ENCODE measurements around the gene TNNC2.

Gene TNNC2

DNA sequence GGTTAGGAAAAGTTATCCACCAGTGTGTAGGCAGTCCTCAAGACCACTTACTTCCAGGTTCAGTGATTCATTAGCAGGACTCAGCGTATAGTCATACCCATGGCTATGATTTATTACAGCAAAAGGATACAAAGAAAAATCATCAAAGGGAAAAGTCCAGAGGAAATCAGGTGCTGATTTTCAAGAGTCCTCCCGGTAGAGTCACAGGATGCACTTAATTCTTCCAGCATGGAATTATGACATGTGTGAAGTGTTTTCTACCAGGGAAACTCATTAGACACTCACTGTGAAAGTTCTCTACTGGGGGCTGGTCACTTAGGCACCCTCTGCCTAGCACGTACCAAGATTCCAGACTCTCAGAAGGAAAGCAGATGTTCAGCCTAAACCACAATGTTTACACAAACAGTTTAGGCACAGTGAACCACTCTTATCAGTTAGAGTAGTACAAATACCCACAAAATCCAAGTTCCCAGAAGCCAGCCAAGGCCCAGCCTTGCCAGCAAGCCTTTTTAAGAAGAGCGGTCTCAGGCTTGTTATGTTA lies 45.7 kb downstream of the TNNC2 start:
- no peak for DNase-seq (ENCODE audit: low spot score)

DNA sequence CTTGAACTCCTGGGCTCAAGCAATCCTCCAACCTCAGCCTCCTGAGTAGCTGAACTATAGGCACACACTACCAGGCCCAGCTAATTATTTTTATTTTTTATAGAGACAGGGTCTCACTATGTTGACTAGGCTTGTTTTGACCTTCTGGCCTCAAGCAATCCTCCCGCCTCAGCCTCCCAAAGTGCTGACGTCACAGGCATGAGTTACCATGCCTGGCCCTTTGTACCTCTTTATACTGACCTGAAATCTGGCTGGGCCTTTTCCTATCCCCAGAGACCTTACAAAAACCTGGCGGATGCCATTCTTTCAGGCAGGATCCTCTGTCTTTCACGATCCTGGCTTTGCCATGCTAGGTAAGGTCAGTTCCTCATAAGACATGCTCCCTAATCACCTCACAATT lies 47.0 kb downstream of the TNNC2 start:
- DNase-seq (ENCODE audit: low spot score) = no peak

DNA sequence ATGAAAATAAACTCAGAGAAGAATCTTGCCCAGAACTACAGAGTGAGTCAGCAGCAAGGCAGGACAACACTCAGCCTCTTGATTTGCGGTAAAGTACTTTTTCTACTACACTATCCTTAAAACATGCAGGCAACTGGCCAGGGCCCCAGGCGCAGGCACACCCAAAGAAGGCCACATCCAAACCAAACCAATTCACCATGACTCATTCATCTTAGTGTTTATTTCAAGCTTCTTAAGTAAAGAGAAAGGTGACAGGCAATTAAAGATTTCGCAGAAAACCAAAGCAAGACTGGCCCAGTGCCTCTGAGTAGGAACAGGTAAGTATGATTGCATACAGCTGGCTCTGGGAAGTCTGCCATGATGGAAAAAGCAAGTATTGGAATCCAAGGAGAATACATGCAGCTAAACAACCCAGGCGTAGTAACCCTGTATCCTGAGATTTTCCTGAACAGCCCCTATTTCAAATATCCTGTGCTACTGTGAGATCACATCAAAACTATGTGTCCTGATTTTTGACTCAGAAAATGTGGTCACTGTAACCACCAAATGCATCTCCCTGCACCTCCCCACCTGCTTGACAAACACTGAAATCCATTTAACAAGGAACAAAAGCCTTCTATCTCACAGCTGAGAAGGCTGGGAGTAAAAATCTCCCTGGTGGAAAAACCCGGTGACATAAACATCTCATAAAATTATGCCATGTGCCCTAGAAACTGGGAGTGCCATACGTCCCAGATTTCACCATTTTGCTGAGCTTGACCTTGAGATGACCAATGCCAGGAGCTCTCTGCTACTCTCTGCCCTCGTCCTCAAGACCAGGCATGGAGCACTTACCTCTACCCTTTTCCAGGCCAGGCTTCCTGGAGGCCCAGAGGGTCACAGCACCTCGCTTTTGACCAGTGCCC lies 47.8 kb downstream of the TNNC2 start:
- no peak for DNase-seq (ENCODE audit: low spot score)

DNA sequence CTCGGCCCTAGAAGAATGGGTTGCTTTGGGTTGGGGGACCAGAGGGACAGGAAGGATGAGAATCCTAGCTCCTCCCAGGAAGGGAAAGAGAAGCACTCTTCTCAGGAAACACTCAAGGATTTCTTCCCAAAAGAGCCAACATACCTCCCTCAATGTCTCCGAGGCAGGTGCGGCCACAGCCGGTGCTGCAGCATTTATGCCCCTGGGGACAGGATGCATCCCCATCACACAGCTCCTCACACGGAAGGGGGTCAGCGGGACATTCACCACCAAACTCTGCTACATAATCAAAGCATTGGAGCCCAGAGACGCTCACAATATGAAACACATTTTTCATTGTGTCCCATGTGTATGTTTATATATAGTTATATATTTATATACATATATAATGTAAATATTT lies 50.2 kb downstream of the TNNC2 start:
- no peak for DNase-seq (ENCODE audit: low spot score)

DNA sequence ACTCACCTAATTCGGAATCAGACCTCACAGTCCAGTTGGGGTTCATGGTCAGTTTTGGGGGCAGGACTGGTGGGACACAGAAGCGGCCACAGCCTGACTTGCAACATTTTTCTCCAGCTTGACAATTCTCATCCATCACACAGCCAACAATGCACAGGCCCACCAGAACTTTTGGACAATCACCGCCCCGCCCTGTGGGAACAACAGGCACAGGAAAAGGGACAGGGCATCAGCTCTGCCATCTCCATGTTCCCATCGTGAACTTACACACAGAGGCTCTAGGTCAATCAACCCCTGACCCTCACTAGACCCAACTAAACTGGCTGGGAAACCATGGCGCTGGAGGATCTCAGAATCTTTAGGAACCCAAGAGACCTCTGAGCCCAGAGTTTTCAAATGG lies 51.7 kb downstream of the TNNC2 start:
- no peak for DNase-seq (ENCODE audit: low spot score)

DNA sequence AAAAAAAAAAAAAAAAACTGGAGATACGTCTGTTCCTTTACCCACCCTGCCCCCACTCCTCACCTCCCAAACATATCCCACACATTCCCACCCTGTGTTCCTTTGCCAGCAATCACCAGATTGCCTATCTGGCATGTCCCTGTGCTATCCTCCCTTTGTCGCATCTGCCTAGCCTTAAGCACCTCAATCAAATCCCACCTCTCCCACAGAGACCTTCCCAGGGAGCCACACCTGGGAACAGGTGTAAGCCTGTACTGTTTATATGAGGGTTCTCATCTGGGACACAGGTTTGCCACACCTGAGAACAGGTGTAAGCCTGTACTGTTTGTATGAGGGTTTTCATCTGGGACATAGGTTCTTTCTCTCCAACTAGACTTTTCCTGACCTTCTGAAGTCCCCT lies 52.2 kb downstream of the TNNC2 start:
- DNase-seq (ENCODE audit: low spot score) = no peak

Measured in NAMALWA (cell line).